ENCODE data around the gene PRMT5.
A peak's percentile ranks its signal among the peaks of the same experiment; 100 is the strongest.

PRMT5 gene

DNA sequence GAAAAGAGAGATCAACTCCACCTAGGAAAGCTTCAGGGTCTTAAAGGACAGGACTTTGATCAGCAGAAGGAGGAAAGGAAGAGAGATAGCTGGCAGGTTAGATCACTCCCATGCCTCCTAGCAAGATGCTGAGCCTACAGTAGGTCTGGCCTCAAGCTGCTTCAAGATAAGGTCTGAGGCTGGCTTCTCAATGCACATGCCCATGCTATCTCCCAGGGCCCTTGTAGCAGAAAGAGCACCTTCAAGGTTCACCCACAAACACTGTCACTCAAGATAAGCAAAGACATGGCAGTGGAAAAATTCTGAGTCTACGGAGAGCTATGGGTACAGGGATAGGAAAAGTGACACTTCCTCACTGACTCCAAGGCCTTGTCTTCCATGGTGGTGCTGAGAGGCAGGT, 31.8 kb downstream of the PRMT5 start:
- no peak for DNase-seq (ENCODE audit: low read depth in 2 of 2)

DNA sequence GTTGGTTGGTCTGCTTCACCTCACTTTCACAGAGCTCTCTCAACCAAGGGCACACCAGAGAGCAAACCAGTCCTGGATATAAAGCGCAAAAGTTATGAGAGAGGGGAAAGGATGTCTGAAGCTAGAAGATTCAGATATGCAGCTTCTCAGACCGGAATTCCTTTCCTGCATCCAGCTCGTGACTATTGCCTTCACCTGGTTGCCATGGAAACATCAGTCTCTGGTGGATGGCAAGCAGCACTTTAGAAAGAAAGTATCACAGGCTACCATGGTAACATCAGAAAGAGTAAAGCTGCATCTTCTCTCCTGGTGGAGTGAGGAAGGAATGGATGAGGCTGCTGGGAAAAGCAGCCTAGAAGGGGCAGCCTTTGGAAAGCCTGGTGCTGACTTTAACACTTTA, 32.4 kb downstream of the PRMT5 start:
- no peak for DNase-seq (ENCODE audit: low read depth in 2 of 2)

DNA sequence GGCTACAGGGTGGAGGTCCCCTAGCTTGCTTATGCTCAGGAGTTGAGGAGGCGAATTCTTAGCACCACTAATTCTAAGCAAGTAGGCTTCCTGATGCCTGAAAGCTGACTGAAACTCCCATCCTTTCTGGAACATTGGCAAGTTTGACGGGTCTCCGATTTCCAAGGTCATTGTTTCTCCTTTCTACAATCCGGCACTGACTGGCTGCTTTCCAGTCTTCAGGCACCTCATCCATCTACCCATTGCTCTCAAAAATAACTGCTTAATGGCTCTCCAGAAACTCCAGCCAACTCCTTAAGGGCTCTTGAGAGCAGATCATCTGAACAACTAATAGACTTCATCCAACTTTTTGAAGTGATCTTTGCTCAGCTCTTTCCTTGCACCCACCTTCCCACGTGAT, 32.8 kb downstream of the PRMT5 start:
- DNase-seq (ENCODE audit: low read depth in 2 of 2), result no peak

DNA sequence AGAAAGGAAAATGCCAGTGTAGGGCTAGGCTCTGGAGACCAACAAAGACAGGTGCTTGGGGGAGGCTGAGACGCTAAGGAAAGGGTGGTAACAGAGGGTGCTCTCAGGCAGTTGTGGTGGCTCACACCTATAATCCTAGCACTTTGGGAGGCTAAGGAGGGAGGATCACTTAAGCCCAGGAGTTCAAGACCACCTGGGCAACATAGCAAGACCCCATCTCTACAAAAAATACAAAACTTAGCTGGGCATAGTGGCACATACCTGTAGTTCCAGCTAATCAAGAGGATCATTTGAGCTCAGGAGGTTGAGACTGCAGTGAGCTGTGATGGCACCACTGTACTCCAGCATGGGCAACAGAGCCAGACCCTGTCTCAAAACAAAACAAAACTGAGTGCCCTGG, 33.8 kb downstream of the PRMT5 start:
- DNase-seq (ENCODE audit: low read depth in 2 of 2), result no peak

DNA sequence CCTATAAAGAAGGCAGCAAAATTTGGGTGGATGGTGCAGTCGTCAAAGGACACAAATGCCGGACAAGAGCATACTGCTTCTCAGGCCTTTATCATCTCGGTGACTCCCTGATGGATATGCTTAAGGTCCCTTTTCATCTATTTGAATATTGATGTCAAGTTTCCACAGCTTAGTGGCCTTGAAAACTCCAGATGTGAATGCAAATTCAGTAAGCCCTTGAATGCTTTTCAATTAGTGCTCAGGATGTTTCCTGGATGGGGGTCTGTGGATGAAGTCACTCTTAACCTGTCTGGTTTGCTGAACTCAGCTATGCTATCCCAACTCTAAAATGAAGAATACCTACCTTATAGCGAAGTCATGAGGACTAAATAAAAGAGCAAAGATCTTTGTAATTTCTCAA, 35.5 kb downstream of the PRMT5 start:
- DNase-seq (ENCODE audit: low read depth in 2 of 2), result no peak

DNA sequence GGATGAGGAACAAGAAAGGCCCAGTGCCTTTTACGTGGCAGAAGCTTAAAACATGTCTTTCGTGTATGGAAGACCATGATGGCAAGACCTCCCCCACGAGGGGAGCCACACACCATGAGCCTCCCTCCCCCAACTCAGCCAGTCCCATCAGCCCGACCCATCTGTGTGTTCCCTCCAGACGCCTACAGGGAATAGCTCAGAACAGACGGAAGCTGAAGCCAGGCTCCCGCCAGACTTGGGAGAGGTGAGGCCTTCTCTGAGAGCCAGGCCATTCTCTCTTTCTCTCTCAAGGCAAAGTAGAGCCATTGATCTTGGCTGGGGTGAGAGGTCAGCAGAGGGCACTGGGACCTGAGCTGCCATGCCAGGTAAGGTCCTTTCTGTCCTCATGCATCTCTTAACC, 36.7 kb downstream of the PRMT5 start:
- DNase-seq (ENCODE audit: low read depth in 2 of 2), result no peak

DNA sequence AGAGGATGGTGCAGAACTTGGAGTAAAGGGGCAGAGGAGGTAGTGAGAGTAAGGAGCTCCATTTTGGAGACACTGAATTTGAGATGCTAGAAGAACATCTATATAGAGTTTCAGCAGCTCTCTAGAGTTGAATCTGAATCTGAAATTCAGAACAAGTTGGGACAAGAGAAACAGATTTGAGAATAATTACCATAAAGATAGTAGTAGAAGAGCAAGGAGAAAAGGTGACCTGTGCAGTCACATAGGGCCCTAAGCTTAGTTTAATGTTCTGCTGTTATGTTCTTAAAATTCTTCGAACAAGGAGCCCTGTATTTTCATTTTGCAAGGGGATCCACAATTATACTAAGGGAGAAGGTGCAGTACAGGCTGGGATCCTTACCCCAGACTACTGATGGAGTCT, 38.8 kb downstream of the PRMT5 start:
- no peak for DNase-seq (ENCODE audit: low read depth in 2 of 2)

DNA sequence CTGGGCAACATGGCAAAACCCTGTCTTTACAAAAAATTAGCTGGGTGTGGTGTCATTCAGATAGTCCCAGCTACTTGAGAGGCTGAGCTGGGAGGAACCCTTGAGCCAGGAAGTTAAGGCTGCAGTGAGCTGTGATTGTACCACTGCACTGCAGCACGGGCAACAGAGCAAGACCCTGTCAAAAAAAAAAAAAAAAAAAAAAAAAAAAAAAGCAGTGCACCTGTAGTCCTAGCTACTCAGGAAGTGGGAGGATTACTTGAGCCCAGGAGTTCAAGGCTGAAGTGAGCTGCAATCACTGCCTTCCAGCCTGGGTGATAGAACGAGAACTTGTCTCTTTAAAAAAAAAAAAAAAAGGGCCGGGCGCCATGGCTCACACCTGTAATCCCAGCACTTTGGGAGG, 40.5 kb downstream of the PRMT5 start:
- no peak for DNase-seq (ENCODE audit: low read depth in 2 of 2)

DNA sequence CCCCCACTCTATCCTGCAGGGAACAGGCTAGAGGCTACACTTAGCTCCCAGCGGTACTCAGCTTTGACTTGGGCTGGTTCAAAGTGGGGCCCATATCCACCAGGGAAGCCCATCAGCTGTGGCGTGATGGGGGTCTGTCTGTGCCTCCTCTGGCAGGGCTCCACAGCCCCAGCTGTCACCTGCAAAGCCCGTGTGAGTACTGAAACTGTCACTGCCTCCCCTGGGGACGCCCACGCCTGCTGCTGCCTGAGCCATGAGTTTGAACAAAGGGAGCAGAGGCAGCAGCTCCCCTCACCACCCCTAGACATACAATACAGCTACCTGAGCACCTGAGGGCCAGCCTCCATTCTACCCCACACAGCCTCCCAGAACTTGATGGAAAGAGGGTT, 41.2 kb downstream of the PRMT5 start:
- DNase-seq (ENCODE audit: low read depth in 2 of 2), result peak; percentile 14 to 36

DNA sequence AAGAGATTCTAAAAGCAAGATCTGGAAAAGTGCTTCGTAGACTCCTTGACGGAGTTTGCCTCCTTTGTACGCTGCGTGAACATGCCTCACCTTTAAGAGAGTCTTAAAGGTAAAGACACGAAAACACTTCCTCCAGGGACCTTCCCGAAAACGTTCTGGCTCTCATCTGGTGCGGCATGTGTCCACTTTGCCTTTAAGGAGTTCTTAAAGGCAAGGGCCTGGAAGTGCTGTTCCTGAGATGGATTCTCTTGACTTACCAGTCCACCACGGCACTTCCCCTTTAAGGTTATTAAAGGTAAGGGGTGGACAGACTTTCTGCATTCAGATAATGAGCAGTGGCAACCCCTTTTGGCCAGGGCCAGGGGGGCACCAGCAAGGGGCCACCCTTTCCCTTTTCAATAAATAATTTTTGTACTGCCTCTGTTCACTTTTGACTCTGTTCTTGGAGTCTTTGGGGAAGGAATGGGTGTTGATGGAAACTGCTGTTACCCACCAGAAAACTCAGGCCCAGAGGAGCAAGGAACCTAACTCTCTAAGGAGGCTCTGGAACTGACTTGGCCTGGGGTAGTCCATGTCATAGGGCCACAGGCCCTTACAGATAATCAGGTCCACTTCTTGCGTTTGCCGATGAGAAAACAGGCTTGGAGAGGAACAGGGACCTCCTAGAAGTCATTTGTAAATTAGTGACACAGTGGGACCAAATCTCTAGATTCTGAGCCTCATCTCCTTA, 41.8 kb downstream of the PRMT5 start:
- no peak for DNase-seq (ENCODE audit: low read depth in 2 of 2)

DNA sequence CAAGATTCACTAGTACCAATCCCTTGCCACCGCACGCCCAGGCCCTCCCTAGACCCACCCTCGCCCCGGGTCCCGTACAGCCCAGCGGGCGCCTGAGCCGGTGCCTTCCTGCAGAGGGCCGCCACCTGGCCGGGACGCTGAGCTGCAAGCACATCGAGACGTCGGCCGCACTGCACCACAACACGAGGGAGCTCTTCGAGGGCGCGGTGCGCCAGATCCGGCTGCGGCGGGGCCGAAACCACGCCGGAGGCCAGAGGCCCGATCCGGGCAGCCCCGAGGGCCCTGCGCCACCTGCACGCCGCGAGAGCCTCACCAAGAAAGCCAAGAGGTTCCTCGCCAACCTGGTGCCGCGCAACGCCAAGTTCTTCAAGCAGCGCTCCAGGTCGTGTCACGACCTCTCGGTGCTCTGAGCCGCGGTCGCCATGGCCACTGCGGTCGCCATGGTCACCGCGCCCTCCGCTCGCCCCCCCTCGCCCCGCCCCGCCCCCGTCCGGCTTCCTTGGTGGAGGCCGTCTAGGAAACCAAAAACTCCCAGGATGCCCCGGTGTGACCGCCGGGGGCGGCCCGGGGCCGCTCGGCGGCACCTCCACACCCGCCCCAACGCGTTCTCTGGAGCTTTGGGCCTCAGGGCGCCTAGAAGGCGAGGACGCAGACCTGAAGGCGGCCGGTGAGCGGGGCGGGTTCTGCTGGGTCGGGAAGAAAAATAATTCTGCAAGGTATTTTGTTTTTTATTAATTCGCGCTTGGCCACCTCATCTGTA, 42.5 kb downstream of the PRMT5 start:
- DNase-seq (ENCODE audit: low read depth in 2 of 2), result peak; percentile 59 to 60

DNA sequence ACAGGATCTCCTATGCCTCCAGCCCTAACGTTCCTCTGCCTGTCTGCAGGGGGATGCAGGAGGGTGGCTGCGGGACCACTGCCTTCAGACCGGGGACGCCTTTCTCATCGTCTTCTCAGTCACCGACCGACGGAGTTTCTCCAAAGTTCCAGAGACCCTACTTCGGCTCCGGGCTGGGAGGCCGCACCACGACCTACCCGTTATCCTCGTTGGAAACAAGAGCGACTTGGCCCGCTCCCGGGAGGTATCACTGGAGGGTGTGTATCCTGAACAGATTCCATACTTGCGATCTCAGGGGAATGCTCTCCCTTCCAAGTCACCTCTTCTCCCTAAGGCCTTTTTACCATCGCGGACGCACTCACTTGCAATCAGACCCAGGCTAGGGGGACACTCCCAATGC, 43.2 kb downstream of the PRMT5 start:
- DNase-seq (ENCODE audit: low read depth in 2 of 2), result no peak

DNA sequence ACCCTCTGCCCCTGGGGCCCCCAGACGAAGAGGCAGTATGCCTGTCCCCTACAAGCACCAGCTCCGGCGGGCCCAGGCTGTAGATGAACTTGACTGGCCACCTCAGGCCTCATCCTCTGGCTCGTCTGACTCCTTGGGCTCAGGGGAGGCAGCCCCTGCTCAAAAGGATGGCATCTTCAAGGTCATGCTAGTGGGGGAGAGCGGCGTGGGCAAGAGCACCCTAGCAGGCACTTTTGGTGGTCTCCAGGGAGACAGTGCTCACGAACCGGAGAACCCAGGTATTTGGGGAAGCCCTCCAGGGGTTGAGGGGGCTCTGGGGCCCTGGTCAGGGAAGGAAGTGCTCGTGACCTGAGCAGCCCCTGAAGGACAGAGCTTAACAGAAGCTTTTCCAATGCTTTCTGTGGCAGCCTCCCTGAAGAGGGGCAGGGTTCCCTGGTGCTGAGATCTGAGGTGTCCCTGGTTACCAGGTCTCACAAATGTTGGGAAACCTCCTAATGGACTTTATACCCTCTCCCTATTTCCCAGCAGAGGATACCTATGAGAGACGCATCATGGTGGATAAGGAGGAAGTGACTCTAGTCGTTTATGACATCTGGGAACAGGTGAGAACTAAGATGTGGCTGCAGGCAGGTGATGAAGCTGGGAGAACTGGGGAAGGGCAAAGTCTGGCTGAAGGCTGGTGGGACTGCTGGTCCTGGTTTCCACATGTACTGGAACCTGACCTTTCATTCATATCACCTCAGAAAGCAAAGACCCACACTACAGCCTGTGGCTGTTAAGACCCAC, 44.2 kb downstream of the PRMT5 start:
- DNase-seq (ENCODE audit: low read depth in 2 of 2), result no peak

DNA sequence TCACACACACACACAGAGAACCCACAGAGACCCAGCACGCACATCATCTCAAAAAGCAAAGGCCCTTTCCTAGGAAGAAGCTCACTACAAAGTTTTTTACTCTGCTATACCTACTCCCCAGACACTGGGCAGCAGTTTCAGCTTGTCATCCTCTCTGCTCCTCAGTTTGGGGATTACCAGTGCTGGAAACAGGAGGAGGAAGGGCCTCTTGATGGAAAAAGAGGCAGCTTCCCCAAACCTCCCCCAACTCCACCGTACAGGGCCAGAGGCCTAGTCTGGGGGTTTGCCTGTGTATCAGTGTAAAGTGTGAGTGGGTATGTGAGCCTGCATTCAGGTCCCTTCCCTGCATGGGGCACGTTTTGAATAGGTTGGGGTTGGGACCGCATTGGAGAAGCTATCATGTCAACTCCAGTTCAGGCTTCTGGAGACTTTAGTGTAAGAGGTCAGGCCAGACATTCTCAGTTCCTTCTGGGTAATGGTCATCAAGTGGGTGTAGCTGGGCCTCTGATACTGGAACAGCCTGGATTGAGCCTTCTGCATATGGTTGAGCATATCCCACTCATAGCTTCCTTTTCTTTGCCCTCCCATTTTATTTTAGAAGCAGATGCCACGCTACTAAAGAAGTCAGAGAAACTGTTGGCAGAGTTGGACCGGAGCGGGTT, 45.0 kb downstream of the PRMT5 start:
- no peak for DNase-seq (ENCODE audit: low read depth in 2 of 2)

DNA sequence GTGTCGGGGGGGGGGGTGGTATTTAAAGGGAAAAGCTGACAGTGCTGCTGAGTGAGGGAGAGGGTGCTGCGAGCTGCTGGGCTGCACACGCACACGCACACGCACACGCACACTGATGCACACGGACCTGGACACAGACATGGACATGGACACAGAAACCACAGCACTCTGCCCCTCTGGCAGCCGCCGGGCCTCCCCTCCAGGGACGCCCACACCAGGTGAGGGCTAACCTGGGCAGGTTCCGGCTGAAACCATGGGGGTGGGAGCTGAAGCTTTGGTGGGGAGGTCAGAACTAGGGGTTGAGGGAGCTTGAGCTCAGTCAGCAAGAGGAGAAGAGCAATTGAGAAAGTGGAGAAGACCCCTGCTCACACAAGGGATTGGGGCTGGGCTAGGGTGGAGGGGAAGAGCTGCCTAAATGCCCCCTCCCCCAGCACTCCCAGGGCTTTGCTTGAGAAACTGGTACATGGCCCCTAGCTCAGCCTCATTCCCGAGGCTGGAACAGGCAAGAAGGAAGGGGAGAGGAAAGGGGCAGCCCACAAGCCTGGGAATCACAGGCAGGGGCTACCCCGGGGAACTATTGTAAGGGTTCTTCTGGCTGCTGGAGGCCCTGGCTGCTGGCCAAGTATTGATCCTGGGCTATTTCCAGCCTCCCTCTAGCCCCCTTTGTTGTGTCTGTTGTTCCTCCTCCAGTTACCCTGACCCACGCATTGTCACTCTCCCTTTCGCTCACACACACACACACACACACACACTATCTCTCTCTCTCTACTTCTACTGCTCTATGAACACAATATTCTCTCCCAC, 45.8 kb downstream of the PRMT5 start, which contains the start of gene REM2:
TSS of gene REM2 (plus strand) at position 50 of the 804 bp plus-strand sequence. CDS start at position 116, 66 bp downstream.
- DNase-seq (ENCODE audit: low read depth in 2 of 2), result no peak

DNA sequence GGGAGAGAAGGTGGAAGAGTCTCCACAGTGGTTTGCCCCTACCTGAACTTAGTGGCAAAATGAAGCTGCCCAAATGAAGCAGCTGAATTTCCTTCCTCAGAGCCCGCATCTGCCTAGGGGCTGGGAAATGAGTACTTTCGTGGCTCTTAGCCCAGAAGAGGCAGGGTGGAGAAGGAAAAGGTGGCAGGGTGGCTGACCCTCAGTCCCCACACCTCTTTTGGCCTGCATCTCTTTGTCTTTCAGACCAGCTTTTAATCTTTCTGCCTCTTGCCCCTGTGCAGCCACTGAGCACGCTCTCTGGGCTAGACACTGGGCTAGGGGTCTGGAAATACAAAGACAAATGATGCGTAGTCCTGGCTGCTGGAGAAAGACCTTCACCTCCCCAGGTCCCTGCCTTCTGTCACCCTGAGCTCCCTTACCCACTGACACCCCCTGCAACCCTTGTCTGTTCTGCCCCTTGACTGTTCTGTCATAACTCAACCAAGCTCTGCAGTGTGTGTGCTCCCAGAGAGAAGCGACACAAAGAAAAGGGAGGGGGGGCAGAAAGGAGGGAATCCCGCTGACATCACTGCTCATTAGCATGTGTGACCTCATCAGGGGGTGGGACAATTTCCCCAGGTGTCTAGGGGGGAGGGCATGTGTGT, 46.5 kb downstream of the PRMT5 start:
- DNase-seq (ENCODE audit: low read depth in 2 of 2), result no peak

DNA sequence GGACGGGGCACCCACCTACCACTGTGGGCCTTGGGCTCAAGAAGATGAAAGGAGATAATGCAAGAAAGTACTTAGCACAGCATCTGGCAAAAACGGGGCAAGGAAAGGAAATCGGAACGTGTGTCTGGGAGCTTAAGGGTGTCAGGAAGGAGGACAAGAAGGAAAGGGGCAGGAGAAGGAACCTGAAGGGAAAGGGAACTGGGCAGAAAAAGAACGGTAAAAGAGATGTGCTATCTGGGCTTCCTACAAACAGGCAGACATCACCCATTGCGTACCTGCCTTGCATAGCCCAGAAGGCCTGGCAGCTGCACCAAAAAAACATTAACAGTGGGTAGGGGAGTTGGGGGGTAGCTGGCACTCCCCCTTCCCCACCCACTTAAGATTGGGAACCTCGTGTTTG, 47.1 kb downstream of the PRMT5 start:
- no peak for DNase-seq (ENCODE audit: low read depth in 2 of 2)

DNA sequence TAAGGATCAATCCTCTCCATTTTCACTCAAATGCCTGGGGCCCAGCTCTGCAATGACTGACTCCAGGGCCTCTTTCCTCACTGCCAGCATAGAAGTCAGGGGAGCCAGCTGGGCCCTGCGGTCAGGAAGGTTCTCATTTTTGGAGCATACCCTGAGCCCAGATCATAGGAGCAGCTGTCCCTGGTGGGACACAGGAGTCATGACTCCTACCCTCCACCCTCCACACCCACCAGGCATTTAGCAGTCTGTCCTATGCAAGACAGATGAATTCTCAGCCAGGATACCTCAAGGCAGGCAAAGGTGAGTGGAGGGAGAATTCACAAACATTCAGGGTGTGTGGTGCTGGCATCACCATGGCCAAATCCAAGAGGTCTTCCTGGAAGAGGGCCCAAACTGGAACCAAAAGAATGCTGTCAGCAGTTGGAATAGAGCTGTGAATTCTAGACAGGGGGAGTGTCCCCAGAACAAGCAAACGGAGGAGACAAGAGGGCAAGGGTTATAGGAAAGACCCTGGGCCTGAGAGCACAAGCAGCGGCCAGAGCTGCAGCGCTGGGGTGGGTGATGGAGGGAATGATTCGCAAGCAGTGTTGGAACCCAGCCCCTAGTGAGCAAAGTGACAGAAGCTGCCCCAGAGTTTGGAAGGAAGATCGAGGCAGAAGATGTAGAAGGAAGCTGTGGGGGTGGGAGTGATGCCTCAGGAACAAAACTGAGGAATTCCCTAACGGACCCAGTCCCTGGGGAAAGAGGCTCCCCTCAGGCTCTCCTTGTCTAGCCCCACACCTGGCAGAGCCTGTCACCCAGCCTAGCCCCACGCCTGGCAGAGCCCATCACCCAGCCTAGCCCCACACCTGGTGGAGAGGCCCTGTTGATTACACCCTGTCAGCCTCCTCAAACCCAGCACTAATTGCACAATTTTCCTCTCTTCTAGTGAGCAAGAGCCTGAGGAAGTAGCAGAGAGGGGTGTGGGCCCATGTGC, 50.6 kb downstream of the PRMT5 start:
- no peak for DNase-seq (ENCODE audit: low read depth in 2 of 2)

DNA sequence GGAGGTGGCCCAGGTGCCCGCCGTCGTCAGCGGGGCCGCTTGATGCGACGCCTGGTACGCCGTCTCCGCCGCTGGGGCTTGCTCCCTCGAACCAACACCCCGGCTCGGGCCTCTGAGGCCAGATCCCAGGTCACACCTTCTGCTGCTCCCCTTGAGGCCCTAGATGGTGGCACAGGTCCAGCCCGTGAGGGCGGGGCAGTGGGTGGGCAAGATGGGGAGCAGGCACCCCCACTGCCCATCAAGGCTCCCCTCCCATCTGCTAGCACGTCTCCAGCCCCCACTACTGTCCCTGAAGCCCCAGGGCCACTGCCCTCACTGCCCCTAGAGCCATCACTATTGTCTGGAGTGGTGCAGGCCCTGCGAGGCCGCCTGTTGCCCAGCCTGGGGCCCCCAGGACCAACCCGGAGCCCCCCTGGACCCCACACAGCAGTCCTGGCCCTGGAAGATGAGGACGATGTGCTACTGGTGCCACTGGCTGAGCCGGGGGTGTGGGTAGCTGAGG, 52.1 kb downstream of the PRMT5 start:
- DNase-seq (ENCODE audit: low read depth in 2 of 2), result no peak

All from stimulated activated CD8-positive, alpha-beta memory T cell treated with anti-CD3 and anti-CD28 coated beads, Interleukin-2, amount 100 ng/mL, for 48 hours (primary cell).